Panc1 (cell line): ENCODE results near the gene USP5. TPM values are rescaled to one million over a fixed set of nuclear protein-coding genes. Genes with fewer than 3 reads are reported as not detected.
A peak's percentile ranks its signal among the peaks of the same experiment; 100 is the strongest.

ENCODE experiments used
- ATAC-seq: fragments of 200-7000 bp; cut with Tn5 transposase; 2 replicates; pipeline ENCODE4 v1.9.1; 2020; ENCODE audit warnings: mild to moderate bottlenecking, moderate library complexity
- BruUV-seq: library from RNA; stranded (reverse); fragments of 400-500 nt; replicated peaks from 2 replicates; lab custom pipeline; 2021; lab: Mats Ljungman, UMichigan
- CTCF ChIA-PET: fragments of 300-600 bp; sonication (Branson Sonifier 250); formaldehyde crosslinking; loops from one replicate; lab custom pipeline; 2022; ENCODE audit warnings: antibody characterized with exemption; lab: Charles Lee
- POLR2A ChIA-PET: fragments of 300-600 bp; sonication (Branson Sonifier 250); formaldehyde crosslinking; loops from one replicate; lab custom pipeline; 2022; ENCODE audit warnings: antibody characterized with exemption; lab: Charles Lee
- DNase-seq: peaks from one replicate; pipeline ENCODE4 v3.0.0-alpha.2; 2010; ENCODE audit warnings: low read depth, low spot score
- H3K27ac ChIP-seq: 2 replicates; pipeline ENCODE4 v1.5.1; 2011; ENCODE audit warnings: mild to moderate bottlenecking, low read length, inconsistent platforms
- H3K27me3 ChIP-seq: fragments of 200-500 bp; sonication (Bioruptor generic); 2 replicates; pipeline ENCODE4 v1.6.0; 2014; ENCODE audit warnings: low read length, inconsistent platforms; ENCODE audit not compliant: control insufficient read depth, insufficient read depth
- H3K36me3 ChIP-seq: fragments of 200-500 bp; sonication (Bioruptor generic); 2 replicates; pipeline ENCODE4 v1.5.1; 2014; ENCODE audit warnings: inconsistent platforms, mild to moderate bottlenecking, low read length, moderate library complexity; ENCODE audit not compliant: control insufficient read depth, insufficient read depth
- H3K4me1 ChIP-seq: 2 replicates; pipeline ENCODE4 v1.5.1; 2011; ENCODE audit warnings: inconsistent platforms, mild to moderate bottlenecking, low read length, moderate library complexity; ENCODE audit not compliant: control insufficient read depth, insufficient read depth
- H3K4me3 ChIP-seq, 2 experiments: 2 replicates each; pipeline ENCODE4 v1.5.1; 2011 to 2012; ENCODE audit warnings: low read depth in 2 of 2, low read length in 2 of 2, mild to moderate bottlenecking in 2 of 2, inconsistent platforms in 1 of 2, moderate library complexity in 1 of 2
- H3K9me3 ChIP-seq: fragments of 200-500 bp; sonication (Bioruptor generic); 2 replicates; pipeline ENCODE4 v1.5.1; 2014; ENCODE audit warnings: low read depth, mild to moderate bottlenecking, inconsistent platforms, low read length, moderate library complexity; ENCODE audit not compliant: control insufficient read depth, insufficient read depth
- CTCF ChIP-seq: fragments of 450-650 bp; IDR thresholded peaks from 2 replicates; pipeline ENCODE4 v1.5.1; 2017; ENCODE audit warnings: mild to moderate bottlenecking
- POLR2AphosphoS5 ChIP-seq: IDR thresholded peaks from 2 replicates; pipeline ENCODE4 v1.6.1; 2012; ENCODE audit warnings: mild to moderate bottlenecking, low read depth, low read length, moderate library complexity
- REST ChIP-seq, 2 experiments: IDR thresholded peaks; 2 replicates each; pipeline ENCODE4 v1.6.1; 2011 to 2012; ENCODE audit warnings: low read depth in 2 of 2, control low read depth in 1 of 2, low read length in 1 of 2, mild to moderate bottlenecking in 1 of 2, moderate library complexity in 1 of 2; ENCODE audit not compliant: insufficient read depth in 1 of 2
- SIN3A ChIP-seq: IDR thresholded peaks from 2 replicates; pipeline ENCODE4 v1.6.1; 2012; ENCODE audit warnings: low read depth, mild to moderate bottlenecking, low read length, moderate library complexity, borderline replicate concordance; ENCODE audit not compliant: insufficient read depth
- TCF7L2 ChIP-seq: IDR thresholded peaks from 2 replicates; pipeline ENCODE4 v1.6.1; 2011; ENCODE audit warnings: mild to moderate bottlenecking, low read depth, low read length, inconsistent platforms
- in situ Hi-C: cut with HindIII; loops from 2 replicates; pipeline ENCODE4 v1.10.0; 2016; ENCODE audit warnings: low sequenced_read_pairs, low pct_unique_long_range_greater_than_20kb
- intact Hi-C: fragments of 100-400 bp; cut with micrococcal nuclease; formaldehyde crosslinking; loops from one replicate; pipeline ENCODE4 v1.10.0; 2022; ENCODE audit not compliant: unreplicated experiment
- total RNA-seq: library from RNA; stranded (reverse); gene quantifications from one replicate; pipeline ENCODE4 v1.2.1, GENCODE V29; 2021; ENCODE audit not compliant: unreplicated experiment

Gene USP5
- total RNA-seq, 1 experiment from 2014 or later = 104 TPM

DNA sequence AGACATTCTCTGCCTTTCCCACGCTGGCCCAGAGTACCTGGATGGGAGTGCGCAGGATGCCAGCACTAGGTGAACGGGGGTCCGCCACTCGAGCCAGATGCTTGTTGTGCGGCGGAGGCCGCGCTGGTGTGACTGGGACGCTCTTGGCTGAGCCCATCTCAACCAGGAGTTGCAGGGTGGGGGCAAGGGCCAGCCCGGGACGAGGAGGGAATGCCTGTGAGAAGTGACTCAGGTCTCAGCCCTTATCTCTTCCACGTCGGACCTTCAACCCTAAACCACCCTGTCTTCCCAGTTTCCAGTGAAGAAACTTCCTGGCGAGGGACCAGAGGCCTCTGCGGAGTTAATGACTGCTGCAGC, 1.2 kb upstream of the USP5 start:
- ATAC-seq = no peak
- intact Hi-C loops (no loop called here), in situ Hi-C loops (no loop called here)
- TSS peak; percentile 92 for BruUV-seq
- POLR2A ChIA-PET = interaction anchor here (0.9 to 1.1 kb wide), 2 partner anchors 76 to 127 kb away, joined by 3 read pairs; partner anchors contain the start of gene COPS7A
- no peak for DNase-seq
- no peaks in the 10 kb centered on the region for H3K27me3 ChIP-seq
- peak overlapping the region; percentile 75 to 89 for H3K4me3 ChIP-seq
- H3K4me1 ChIP-seq = peaks cover 15% of the 10 kb centered on the region
- H3K9me3 ChIP-seq = no peaks in the 10 kb centered on the region
- peaks cover 10% of the 10 kb centered on the region for H3K36me3 ChIP-seq
- CTCF ChIA-PET = no interaction called here
- H3K27ac ChIP-seq = peak overlapping the region; percentile 94
- no peak for TF ChIP-seq REST (IDR thresholded peaks at IDR 0.05; ENCODE audit: insufficient read depth in 1 of 2, low read depth in 2 of 2, low read length in 1 of 2)
- TF ChIP-seq SIN3A = no peak
- no peak for TF ChIP-seq CTCF
- TF ChIP-seq POLR2AphosphoS5 = no peak
- TF ChIP-seq TCF7L2 = no peak

DNA sequence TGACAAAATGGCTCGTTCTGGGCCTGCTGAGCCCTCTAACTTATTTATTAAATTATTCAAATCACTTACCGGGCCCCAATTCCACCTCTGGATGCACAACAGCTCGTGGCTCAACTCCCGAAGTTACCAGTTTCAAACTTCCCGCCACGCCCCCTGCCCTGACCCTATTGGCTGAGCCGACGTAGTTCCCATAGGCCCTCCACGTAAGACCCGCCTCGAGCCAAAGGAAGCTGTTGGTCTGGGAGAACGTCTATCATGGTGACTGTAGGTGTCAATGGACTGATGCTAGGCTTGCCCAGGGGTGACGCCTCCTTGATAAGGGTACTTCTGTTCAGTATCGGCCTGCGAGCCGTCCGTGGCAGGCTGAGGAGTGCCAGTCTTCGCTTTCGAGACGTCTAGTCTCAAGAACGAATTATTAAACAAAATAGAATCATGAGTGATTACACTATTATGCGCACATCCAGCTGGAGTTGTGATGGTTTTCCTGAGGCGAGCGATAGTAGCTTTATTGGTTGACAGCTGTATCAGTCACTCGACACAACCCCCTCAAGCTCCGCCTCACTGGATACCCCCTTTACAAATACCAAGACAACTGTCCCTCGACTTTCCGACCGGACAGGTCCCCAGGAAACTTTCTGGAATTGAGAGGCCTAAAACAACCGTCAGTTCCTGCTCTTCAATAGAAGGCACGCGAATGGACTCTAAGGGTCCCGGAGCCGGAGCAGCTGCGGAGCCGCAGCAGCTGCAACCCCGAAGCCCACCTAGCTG, 613 bp upstream of the USP5 start, which contains the start of gene CDCA3:
Gene CDCA3, minus strand, starts transcription at position 134 of the 768 bp plus-strand sequence. CDS start 334 bp downstream, outside the sequence.
- Histone ChIP-seq H3K4me3 (peak within 1 kb of the TSS; percentile 75 to 89), H3K4me1 (peaks cover 15% of the 10 kb centered on the region), H3K36me3 (peaks cover 10% of the 10 kb centered on the region), H3K9me3 (no peaks in the 10 kb centered on the region), H3K27ac (peak within 1 kb of the TSS; percentile 94), H3K27me3 (no peaks in the 10 kb centered on the region)
- intact Hi-C loops = no loop called here
- POLR2A ChIA-PET = interaction anchor here (0.5 to 1.1 kb wide), 3 partner anchors 16 to 128 kb away, joined by 3 to 5 read pairs (median 3); partner anchors contain the start of gene COPS7A
- peak; percentile 87 for TF ChIP-seq SIN3A
- no peak for TF ChIP-seq CTCF
- CTCF ChIA-PET = interaction anchor here (0.6 to 1.0 kb wide), 3 partner anchors 17 to 109 kb away, joined by 3 to 5 read pairs (median 4); no protein-coding TSS in a partner anchor
- in situ Hi-C loops = no loop called here
- ATAC-seq = peak; percentile 84
- no TSS peak for BruUV-seq
- DNase-seq = peak; percentile 84
